Immature natural killer cell (primary cell): ENCODE results near the gene SPATA46. TPM values are rescaled to one million over a fixed set of nuclear protein-coding genes. Genes with fewer than 3 reads are reported as not detected.

Source experiments
- polyA plus RNA-seq, 3 donors: library from polyadenylated mRNA; unstranded; fragments of 300-500 nt; fragmentation: Illumina TruSeq; gene quantifications; one replicate each; pipeline ENCODE4 v1.2.3, GENCODE V29; 2021

SPATA46 gene
- polyA plus RNA-seq, 3 donors from 2014 or later, result 0.22 TPM; not detected in 2

Other genes with a start within 250 kb of the SPATA46 start
- not detected for gene C1orf226, start 4.9 kb upstream of the SPATA46 start, polyA plus RNA-seq
- 1,000 to 10,000 TPM in 1 of 3 donors, 100 to 1,000 TPM in 2; 598 to 1,411 (median 608) TPM for gene SH2D1B, start 35.3 kb upstream of the SPATA46 start, polyA plus RNA-seq
- 10 to 100 TPM; 46.1 to 80.9 (median 68.8) TPM for gene UHMK1, start 121.0 kb upstream of the SPATA46 start, polyA plus RNA-seq
- 10 to 100 TPM; 49.0 to 87.1 (median 57.0) TPM for gene UAP1, start 184.9 kb upstream of the SPATA46 start, polyA plus RNA-seq